Measurements from ENCODE around the gene PI4K2A.

Gene PI4K2A

GRCh38 chr10:97669571-97669970, 29.1 kb downstream of the PI4K2A start:
- no peak overlapping the region for H3K4me3 ChIP-seq (ENCODE audit: control insufficient read depth, low read depth, low read length)
- no peak for TF ChIP-seq CTCF (conservative IDR thresholded peaks at IDR 0.05; ENCODE audit: control insufficient read depth, insufficient read depth, low read depth, low read length)
- peak; percentile 56 for DNase-seq (ENCODE audit: low read depth)

GRCh38 chr10:97673736-97674525, 33.5 kb downstream of the PI4K2A start:
- peak; percentile 86 for DNase-seq (ENCODE audit: low read depth)
- no peak overlapping the region for H3K4me3 ChIP-seq (ENCODE audit: control insufficient read depth, low read depth, low read length)
- TF ChIP-seq CTCF (conservative IDR thresholded peaks at IDR 0.05; ENCODE audit: control insufficient read depth, insufficient read depth, low read depth, low read length), result no peak

GRCh38 chr10:97675222-97675621, 34.8 kb downstream of the PI4K2A start:
- TF ChIP-seq CTCF (conservative IDR thresholded peaks at IDR 0.05; ENCODE audit: control insufficient read depth, insufficient read depth, low read depth, low read length), result no peak
- no peak for DNase-seq (ENCODE audit: low read depth)
- H3K4me3 ChIP-seq (ENCODE audit: control insufficient read depth, low read depth, low read length), result no peak overlapping the region

- peak; percentile 90 for TF ChIP-seq CTCF (conservative IDR thresholded peaks at IDR 0.05; ENCODE audit: control insufficient read depth, insufficient read depth, low read depth, low read length)
- H3K4me3 ChIP-seq (ENCODE audit: control insufficient read depth, low read depth, low read length), result no peak overlapping the region
- DNase-seq (ENCODE audit: low read depth), result peak; percentile 63
Measured at GRCh38 chr10:97676770-97677581, 36.5 kb downstream of the PI4K2A start.

- H3K4me3 ChIP-seq (ENCODE audit: control insufficient read depth, low read depth, low read length), result no peak overlapping the region
- no peak for DNase-seq (ENCODE audit: low read depth)
- TF ChIP-seq CTCF (conservative IDR thresholded peaks at IDR 0.05; ENCODE audit: control insufficient read depth, insufficient read depth, low read depth, low read length), result no peak
Measured at GRCh38 chr10:97679594-97679993, 39.1 kb downstream of the PI4K2A start.

- no peak for DNase-seq (ENCODE audit: low read depth)
- no peak for TF ChIP-seq CTCF (conservative IDR thresholded peaks at IDR 0.05; ENCODE audit: control insufficient read depth, insufficient read depth, low read depth, low read length)
- no peak overlapping the region for H3K4me3 ChIP-seq (ENCODE audit: control insufficient read depth, low read depth, low read length)
Measured at GRCh38 chr10:97682042-97682441, 41.6 kb downstream of the PI4K2A start.

Measured in fibroblast of mammary gland (primary cell).